Liver (tissue), 3 donors: ENCODE results near the gene SPO11.

ENCODE experiments used
- CTCF ChIP-seq: fragments of 150-350 bp; IDR thresholded peaks from 2 replicates; pipeline ENCODE4 v1.5.1; 2017; ENCODE audit warnings: improper control_type of control experiment, low read depth, low read length; ENCODE audit not compliant: missing input control
- GABPA ChIP-seq, 2 donors: IDR thresholded peaks in 1 of 2; conservative IDR thresholded peaks in 1 of 2; 2 replicates each; pipeline ENCODE4 v1.6.1; 2016; ENCODE audit warnings: antibody characterized with exemption in 2 of 2, mild to moderate bottlenecking in 1 of 2, moderate library complexity in 1 of 2
- MAX ChIP-seq: IDR thresholded peaks from 2 replicates; pipeline ENCODE4 v1.6.1; 2016; ENCODE audit warnings: antibody characterized with exemption
- NR2F2 ChIP-seq: IDR thresholded peaks from 2 replicates; pipeline ENCODE4 v1.6.1; 2016; ENCODE audit warnings: antibody characterized with exemption
- RAD21 ChIP-seq, 2 donors: IDR thresholded peaks; 2 replicates each; pipeline ENCODE4 v1.6.1; 2016; ENCODE audit warnings: antibody characterized with exemption in 2 of 2, mild to moderate bottlenecking in 2 of 2
- REST ChIP-seq: IDR thresholded peaks from 2 replicates; pipeline ENCODE4 v1.6.1; 2016; ENCODE audit warnings: antibody characterized with exemption, mild to moderate bottlenecking
- RXRA ChIP-seq, 2 donors: IDR thresholded peaks; 2 replicates each; pipeline ENCODE4 v1.6.1; 2017 to 2018; ENCODE audit warnings: antibody characterized with exemption in 2 of 2, mild to moderate bottlenecking in 1 of 2
- TAF1 ChIP-seq: conservative IDR thresholded peaks from 2 replicates; pipeline ENCODE4 v1.6.1; 2016; ENCODE audit warnings: antibody characterized with exemption, mild to moderate bottlenecking
- ZBTB33 ChIP-seq: IDR thresholded peaks from 2 replicates; pipeline ENCODE4 v1.6.1; 2016; ENCODE audit warnings: antibody characterized with exemption
- donor health status: healthy.
- donor health status: healthy.

GRCh38 chr20:57383447-57384347 is 54.1 kb downstream of the SPO11 start:
- no peak for TF ChIP-seq ZBTB33
- TF ChIP-seq CTCF, result no peak
- no peak for TF ChIP-seq RAD21 (IDR thresholded peaks at IDR 0.05)
- no peak for TF ChIP-seq RXRA (IDR thresholded peaks at IDR 0.05)
- no peak for TF ChIP-seq MAX
- no peak for TF ChIP-seq TAF1
- TF ChIP-seq NR2F2, result no peak
- no peak for TF ChIP-seq REST
- TF ChIP-seq GABPA (IDR thresholded peaks at IDR 0.05 in 1 of 2, conservative IDR thresholded peaks at IDR 0.05 in 1 of 2), result no peak
